ENCODE data around the gene ITGA5.

- TF ChIP-seq POLR2AphosphoS5 (IDR thresholded peaks at IDR 0.05; ENCODE audit: low read depth, low read length) (no peak), TAF1 (IDR thresholded peaks at IDR 0.05; ENCODE audit: borderline replicate concordance, low read depth, low read length) (no peak), POLR2A (IDR thresholded peaks at IDR 0.05; ENCODE audit: low read depth, low read length) (no peak)
Measured at GRCh38 chr12:54430471-54431069, 11.5 kb upstream of the ITGA5 start.

Measured in GM12892 (cell line).